ENCODE measurements around the gene OR8K1.

OR8K1 gene

DNA sequence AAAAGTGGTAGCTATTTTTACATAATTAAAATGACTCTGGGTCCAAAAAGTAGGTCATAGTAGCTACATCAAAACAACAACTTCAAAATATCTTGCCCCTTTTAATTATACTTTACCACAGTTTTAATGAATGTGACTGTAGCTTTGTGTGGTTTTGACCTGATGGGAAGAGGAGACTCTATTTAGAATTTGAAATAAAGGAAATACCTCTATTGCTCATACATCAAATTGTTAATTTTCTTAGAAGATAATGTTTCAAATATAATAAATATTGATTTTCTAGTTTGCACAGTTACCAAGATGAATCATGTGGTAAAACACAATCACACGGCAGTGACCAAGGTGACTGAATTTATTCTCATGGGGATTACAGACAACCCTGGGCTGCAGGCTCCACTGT lies at the start of gene OR8K1:
TSS of gene OR8K1 (plus strand) at position 301 of the 400 bp plus-strand sequence. CDS start at position 301, 0 bp downstream.
- no peak for DNase-seq (ENCODE audit: low spot score)

DNA sequence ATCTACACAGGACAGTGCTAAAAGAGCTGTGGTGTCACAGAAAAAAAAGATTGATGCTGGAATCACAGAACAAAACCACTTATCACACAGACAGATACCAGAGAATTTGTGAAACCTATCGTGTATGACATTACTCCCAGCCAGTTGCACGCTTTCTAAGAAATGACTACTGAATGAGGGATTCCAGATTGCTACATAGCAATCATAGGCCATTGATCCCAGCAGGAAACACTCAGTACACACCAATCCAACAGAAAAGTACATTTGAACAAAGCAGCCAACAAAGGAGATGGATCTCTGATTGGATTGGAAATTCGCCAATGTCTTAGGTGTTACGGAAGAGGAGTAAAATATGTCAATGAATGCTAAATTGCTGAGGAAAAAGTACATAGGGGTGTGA lies 48.9 kb upstream of the OR8K1 start:
- DNase-seq (ENCODE audit: low spot score), result no peak

DNA sequence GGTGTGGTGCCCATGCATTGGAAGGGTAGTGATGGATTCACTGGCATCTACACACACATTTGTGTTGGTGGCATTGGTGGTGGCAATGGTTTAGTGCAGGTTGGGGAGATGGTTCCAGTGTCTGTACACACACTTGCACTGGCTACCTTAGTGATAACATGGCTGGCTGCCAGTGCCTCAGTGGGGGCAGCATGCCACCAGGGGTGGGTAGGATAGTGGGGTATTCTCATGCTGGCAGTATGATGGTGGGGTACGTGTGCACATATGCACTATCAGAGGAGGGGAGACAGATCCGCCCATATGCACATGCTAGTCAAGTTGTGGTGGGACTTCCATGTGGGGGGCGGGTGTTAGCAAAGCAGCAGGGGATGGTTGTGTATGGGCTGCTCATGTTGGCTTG lies 38.0 kb upstream of the OR8K1 start:
- DNase-seq (ENCODE audit: low spot score), result no peak

GRCh38 chr11:56314844-56315243 lies 31.0 kb upstream of the OR8K1 start, which contains the start of gene OR8K3:
TSS of gene OR8K3 (plus strand) at chr11:56315144. CDS start at chr11:56318307, 3,163 bp downstream.
- no peak for DNase-seq (ENCODE audit: low spot score)

GRCh38 chr11:56331861-56332491 lies 13.9 kb upstream of the OR8K1 start:
- no peak for DNase-seq (ENCODE audit: low spot score)

DNA sequence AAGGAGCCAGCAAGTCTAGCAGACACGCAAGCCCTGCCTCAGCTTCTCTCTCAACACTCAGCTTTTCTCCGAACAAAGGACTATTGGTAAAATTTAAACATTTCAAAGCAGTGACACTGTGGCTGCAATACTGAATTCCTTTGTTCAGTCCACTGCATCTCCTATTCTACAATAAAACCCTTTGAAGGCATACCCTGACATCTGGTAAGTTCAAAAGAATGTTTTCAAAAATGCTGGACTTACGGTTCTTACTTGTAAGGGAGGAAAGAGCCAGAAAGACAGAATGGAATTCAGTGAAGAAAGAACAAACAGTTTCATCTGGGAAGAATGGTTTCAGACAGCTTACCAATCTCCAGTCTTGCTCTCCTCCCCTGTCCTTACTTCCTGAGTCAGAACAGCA lies 12.7 kb upstream of the OR8K1 start:
- DNase-seq (ENCODE audit: low spot score), result peak; percentile 75

DNA sequence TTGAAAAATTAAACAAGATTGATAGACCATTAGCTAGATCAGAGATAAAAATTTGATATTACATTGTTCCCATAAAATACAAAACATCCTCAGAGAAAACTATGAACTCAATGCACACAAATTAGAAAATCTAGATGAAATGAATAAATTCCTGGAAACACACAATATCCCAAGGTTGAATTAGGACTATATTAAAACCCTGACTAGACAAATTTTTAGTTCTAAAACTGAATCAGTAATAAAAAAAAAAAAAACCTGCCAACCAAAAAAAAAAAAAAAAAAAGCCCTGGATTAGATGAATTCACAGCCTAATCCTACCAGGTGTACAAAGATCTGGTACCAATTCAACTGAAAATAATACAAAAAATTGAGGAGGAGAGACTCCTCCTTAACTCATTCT lies 5.5 kb upstream of the OR8K1 start:
- no peak for DNase-seq (ENCODE audit: low spot score)

DNA sequence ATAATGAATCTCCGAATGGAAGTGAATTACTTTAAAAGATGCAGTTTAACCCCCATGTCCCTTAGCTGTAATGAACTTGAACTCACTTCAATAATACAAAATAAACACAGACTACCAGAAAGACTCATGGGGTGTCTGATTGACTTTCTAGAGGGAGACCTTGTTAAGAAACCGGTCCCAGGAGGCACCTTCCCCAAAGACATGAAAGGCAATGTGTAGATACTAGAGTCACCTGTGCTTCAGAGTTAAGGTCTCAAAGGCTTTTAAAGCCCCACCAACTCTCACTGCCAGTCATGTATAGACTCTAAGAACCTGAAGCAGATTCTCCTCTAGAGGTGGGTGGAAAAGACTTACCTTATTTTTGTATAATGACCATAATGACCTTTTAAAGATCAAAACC lies 8.2 kb downstream of the OR8K1 start, which contains the start of gene OR8J1:
TSS of gene OR8J1 (plus strand) at position 301 of the 400 bp plus-strand sequence. CDS start 5,956 bp downstream, outside the sequence.
- DNase-seq (ENCODE audit: low spot score), result no peak

DNA sequence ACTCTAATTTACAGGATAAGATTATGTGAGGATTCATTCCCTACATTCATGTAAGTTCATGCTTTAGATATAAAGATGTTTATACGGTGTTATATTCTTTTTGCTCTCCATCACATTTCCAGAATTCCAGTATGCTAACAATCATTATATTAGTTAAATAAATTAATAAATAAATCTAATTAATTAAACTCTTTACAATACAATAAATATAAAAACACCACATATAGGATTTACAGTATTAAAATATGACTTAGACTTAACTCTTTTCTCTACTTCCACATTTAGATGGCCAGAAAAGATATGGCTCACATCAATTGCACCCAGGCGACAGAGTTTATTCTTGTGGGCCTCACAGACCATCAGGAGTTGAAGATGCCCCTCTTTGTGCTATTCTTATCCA lies 29.5 kb downstream of the OR8K1 start, which contains the start of gene OR8U1:
TSS of gene OR8U1 (plus strand) at position 301 of the 400 bp plus-strand sequence. CDS start at position 301, 0 bp downstream.
- DNase-seq (ENCODE audit: low spot score), result no peak

DNA sequence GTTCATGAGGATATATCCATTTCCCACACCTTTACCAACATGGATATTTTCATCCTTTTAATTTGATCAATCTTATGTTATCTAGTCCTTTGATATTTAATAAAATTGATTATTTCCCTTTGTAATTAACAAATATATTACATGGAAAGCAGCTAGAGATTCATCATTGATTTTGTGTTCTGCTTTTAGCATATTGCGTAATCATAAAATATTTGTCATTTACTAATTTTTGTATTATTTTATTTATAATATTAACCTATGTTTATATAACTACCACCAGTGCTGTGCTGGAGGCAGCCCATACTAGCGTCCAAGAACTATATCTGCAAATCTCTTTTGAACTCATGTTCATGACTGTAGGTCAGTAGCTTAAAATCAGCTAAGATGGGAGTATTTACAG lies 34.3 kb downstream of the OR8K1 start:
- DNase-seq (ENCODE audit: low spot score), result no peak

DNA sequence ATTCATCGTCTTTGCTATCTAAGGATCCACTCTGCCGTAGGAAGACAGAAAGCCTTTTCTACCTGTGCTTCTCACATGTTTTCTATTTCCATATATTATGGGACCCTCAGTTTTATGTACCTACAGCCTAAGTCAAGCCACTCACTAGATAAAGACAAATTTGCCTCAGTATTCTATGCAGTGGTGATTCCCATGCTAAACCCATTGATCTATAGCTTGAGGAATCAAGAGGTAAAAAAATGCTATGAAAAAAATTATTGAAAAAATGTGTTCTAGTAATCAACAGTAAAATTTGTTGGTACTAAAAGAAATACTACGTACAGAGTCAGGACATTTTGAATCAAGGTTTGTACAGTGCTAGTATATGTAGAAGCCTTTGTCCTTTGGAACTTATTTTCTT lies 48.5 kb downstream of the OR8K1 start:
- DNase-seq (ENCODE audit: low spot score), result no peak

GRCh38 chr11:56396047-56396446 lies 50.2 kb downstream of the OR8K1 start:
- no peak for DNase-seq (ENCODE audit: low spot score)

Data from pons (tissue), 1 donor.